ENCODE data around the gene BRCA2.

DNA sequence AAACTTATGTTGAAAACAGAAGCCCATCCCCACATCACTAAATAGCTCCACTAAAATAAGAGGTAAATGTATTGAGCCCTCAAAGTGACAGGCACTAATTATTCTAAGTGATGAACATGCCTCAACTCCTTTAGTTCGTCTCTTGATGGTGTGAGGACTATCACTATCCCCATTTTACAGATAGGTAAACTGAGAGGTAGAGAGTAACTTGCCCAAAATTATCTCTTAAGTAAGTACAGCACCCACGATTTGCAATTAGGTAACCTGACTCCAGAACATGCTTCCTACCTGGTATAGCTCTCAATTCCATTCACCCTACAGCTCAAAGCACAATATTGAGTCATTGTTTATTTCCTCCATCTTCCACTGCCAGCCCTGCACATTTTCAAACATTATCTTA, 12.8 kb upstream of the BRCA2 start:
- TF ChIP-seq, protein P1, sequence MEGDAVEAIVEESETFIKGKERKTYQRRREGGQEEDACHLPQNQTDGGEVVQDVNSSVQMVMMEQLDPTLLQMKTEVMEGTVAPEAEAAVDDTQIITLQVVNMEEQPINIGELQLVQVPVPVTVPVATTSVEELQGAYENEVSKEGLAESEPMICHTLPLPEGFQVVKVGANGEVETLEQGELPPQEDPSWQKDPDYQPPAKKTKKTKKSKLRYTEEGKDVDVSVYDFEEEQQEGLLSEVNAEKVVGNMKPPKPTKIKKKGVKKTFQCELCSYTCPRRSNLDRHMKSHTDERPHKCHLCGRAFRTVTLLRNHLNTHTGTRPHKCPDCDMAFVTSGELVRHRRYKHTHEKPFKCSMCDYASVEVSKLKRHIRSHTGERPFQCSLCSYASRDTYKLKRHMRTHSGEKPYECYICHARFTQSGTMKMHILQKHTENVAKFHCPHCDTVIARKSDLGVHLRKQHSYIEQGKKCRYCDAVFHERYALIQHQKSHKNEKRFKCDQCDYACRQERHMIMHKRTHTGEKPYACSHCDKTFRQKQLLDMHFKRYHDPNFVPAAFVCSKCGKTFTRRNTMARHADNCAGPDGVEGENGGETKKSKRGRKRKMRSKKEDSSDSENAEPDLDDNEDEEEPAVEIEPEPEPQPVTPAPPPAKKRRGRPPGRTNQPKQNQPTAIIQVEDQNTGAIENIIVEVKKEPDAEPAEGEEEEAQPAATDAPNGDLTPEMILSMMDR (conservative IDR thresholded peaks at IDR 0.05), result no peak
- no peak for TF ChIP-seq EZH2 (IDR thresholded peaks at IDR 0.05; ENCODE audit: low read depth)
